Uterus (tissue), 4 donors: ENCODE measurements around the gene FUS. TPM values are rescaled to one million over a fixed set of nuclear protein-coding genes. Genes with fewer than 3 reads are reported as not detected.
"Not testable (repeated sequence)": the region's sequence is repeated elsewhere in the genome, so short reads cannot be mapped to it uniquely, and the experiment has no call there.

Experiments used
- DNase-seq, 2 donors: peaks; one replicate each; pipeline ENCODE4 v3.0.0-alpha.2; 2019 to 2020
- H3K27ac ChIP-seq, 2 donors: fragments of 200-600 bp; sonication (generic); 1 replicate in 1 of 2; 2 replicates in 1 of 2; pipeline ENCODE4 v1.5.1; 2016 to 2018
- H3K27me3 ChIP-seq, 2 donors: fragments of 200-600 bp; sonication (generic); one replicate each; pipeline ENCODE4 v1.5.1; 2018 to 2019; ENCODE audit warnings: control low read depth in 1 of 2
- H3K36me3 ChIP-seq, 2 donors: fragments of 200-600 bp; sonication (generic); one replicate each; pipeline ENCODE4 v1.5.1; 2019; ENCODE audit warnings: control low read depth in 1 of 2
- H3K4me1 ChIP-seq, 2 donors: fragments of 200-600 bp; sonication (generic); one replicate each; pipeline ENCODE4 v1.5.1; 2018 to 2019; ENCODE audit warnings: control low read depth in 1 of 2
- H3K4me3 ChIP-seq, 2 donors: fragments of 200-600 bp; sonication (generic); 1 replicate in 1 of 2; 2 replicates in 1 of 2; pipeline ENCODE4 v1.5.1; 2018 to 2019; ENCODE audit warnings: mild to moderate bottlenecking in 1 of 2
- H3K9me3 ChIP-seq, 2 donors: fragments of 200-600 bp; sonication (generic); one replicate each; pipeline ENCODE4 v1.5.1; 2019; ENCODE audit warnings: control low read depth in 1 of 2
- POLR2A ChIP-seq, 2 donors: fragments of 450-650 bp; IDR thresholded peaks; one replicate each; pipeline ENCODE4 v1.6.1; 2016; ENCODE audit warnings: antibody characterized with exemption in 2 of 2, mild to moderate bottlenecking in 1 of 2, moderate library complexity in 1 of 2
- intact Hi-C: fragments of 100-400 bp; cut with DNase I; formaldehyde crosslinking; loops from one replicate; pipeline ENCODE4 v1.15.1; 2023; ENCODE audit warnings: low total_unique reads
- total RNA-seq, 4 donors: library from RNA; depleted of rRNA in 3 of 4; stranded (reverse); fragments of >200 nt in 3 of 4; gene quantifications; one replicate each; pipeline versions ENCODE4 v1.1.0 to v1.2.4, GENCODE V29; 2014 to 2023
- TF ChIP-seq, protein P1 (sequence below), 4 experiments: fragments of 200-600 bp in 2 of 4; fragments of 450-650 bp in 2 of 4; sonication (generic) in 2 of 4; IDR thresholded peaks; one replicate each; pipeline ENCODE4 v1.5.1; 2016 to 2019; ENCODE audit warnings: antibody characterized with exemption in 4 of 4, mild to moderate bottlenecking in 2 of 4, moderate library complexity in 1 of 4
- donor health status: DM: yes; HTN: yes; CAD: no.

FUS gene
- total RNA-seq, 4 donors from 2014 or later, result 21.5 to 356 (median 109) TPM

DNA sequence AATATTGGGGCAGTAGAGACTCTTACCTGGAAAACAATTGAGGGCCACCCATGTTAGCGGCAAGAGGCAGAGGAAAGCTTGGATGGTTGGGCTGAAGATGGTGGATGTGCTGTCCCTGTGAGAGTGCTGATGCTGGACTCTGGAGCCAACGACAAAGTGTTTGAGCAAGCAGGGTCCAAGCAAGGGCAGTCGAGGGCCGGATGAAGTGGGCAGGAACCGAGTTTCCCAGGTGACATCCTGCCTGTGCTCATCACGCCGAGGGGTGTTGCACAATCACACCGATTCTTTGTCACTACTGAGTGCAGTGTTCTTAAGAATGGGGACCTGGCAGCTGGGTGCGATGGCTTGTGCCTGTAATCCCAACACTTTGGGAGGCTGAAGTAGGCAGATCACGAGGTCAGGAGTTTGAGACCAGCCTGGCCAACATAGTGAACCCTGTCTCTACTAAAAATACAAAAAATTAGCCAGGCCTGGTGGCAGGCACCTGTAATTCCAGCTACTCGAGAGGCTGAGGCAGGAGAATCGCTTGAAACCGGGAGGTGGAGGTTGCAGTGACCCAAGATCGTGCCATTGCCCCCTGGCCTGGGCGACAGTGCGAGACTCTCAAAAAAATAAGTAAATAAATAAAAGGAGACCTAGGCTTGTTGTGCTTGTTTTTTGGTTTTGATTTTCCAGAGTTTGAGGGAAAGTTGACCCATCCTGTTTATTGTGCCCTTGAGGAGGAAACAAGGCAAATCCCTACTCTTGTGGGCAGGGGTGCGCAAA lies 16.6 kb downstream of the FUS start:
- TF ChIP-seq, protein P1, sequence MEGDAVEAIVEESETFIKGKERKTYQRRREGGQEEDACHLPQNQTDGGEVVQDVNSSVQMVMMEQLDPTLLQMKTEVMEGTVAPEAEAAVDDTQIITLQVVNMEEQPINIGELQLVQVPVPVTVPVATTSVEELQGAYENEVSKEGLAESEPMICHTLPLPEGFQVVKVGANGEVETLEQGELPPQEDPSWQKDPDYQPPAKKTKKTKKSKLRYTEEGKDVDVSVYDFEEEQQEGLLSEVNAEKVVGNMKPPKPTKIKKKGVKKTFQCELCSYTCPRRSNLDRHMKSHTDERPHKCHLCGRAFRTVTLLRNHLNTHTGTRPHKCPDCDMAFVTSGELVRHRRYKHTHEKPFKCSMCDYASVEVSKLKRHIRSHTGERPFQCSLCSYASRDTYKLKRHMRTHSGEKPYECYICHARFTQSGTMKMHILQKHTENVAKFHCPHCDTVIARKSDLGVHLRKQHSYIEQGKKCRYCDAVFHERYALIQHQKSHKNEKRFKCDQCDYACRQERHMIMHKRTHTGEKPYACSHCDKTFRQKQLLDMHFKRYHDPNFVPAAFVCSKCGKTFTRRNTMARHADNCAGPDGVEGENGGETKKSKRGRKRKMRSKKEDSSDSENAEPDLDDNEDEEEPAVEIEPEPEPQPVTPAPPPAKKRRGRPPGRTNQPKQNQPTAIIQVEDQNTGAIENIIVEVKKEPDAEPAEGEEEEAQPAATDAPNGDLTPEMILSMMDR (IDR thresholded peaks at IDR 0.05), result no peak
- TF ChIP-seq POLR2A (IDR thresholded peaks at IDR 0.05), result no peak
- intact Hi-C loops, result no loop called here
- DNase-seq, result no peak

GRCh38 chr16:31198207-31198882 lies 18.4 kb downstream of the FUS start:
- Histone ChIP-seq H3K4me1 (no peaks in the 10 kb centered on the region), H3K36me3 (no peaks in the 10 kb centered on the region), H3K27ac (no peak overlapping the region), H3K9me3 (no peaks in the 10 kb centered on the region), H3K27me3 (no peaks in the 10 kb centered on the region), H3K4me3 (no peak overlapping the region)
- DNase-seq, result no peak
- no peak for TF ChIP-seq POLR2A (IDR thresholded peaks at IDR 0.05)
- TF ChIP-seq, protein P1 (IDR thresholded peaks at IDR 0.05), result no peak
- intact Hi-C loops, result no loop called here

More for the DNA sequence above, 16.6 kb downstream of the FUS start:
- no peaks in the 10 kb centered on the region for H3K36me3 ChIP-seq
- no peak overlapping the region for H3K4me3 ChIP-seq
- H3K9me3 ChIP-seq, result no peaks in the 10 kb centered on the region
- H3K27me3 ChIP-seq, result no peaks in the 10 kb centered on the region
- H3K27ac ChIP-seq, result no peak overlapping the region
- H3K4me1 ChIP-seq, result no peaks in the 10 kb centered on the region

DNA sequence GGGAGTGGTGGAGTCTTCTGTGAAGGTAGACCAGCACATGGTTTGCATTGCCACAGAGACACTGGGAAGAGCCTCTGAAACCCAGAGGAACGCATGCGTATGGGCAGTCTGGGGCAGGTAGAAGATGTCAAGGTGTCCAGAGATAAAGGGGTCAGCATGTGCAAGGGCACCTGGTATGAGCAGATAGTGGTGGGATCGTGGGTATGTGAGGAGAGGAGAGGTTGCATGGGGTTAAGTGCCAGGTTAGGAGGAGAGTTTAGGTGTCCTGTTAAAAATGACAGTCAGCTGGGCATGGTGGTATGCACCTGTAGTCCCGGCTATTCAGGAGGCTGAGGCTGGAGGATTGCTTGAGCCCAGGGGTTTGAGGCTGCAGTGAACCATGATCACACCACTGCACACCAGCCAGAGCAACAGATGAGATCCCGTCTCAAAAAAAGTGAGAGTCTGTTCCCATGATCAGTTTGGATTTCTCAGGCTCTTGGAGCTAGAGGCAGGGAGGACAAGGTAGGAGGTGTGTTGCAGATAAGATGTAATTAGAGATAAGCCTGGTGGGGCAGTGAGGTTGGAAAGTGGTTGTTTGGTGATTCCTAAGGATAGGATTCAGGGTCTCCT lies 19.6 kb downstream of the FUS start:
- no peaks in the 10 kb centered on the region for H3K9me3 ChIP-seq
- no peaks in the 10 kb centered on the region for H3K27me3 ChIP-seq
- no peak overlapping the region for H3K27ac ChIP-seq
- no peak overlapping the region for H3K4me3 ChIP-seq
- no peak for DNase-seq
- no peaks in the 10 kb centered on the region for H3K36me3 ChIP-seq
- TF ChIP-seq, protein P1 (IDR thresholded peaks at IDR 0.05), result no peak
- no peak for TF ChIP-seq POLR2A (IDR thresholded peaks at IDR 0.05)
- no peaks in the 10 kb centered on the region for H3K4me1 ChIP-seq
- intact Hi-C loops, result no loop called here

DNA sequence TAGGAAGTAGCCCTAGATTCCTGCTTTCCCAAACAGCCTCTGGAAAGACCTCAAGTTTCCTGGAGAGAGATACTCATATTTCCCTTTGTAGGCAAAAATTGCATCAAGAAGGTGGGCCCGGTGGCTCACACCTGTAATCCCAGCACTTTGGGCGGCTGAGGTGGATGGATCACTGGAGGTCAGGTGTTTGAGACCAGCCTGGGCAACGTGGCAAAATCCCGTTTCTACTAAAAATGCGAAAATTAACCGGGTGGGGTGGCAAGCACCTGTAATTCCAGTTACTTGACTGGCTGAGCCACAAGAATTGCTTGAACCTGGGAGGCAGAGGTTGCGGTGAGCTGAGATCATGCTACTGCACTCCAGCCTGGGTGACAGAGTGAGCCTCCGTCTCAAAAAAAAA lies 20.2 kb downstream of the FUS start:
- H3K36me3 ChIP-seq, H3K27me3 ChIP-seq, H3K4me1 ChIP-seq, intact Hi-C loops, H3K4me3 ChIP-seq, H3K9me3 ChIP-seq, DNase-seq, H3K27ac ChIP-seq: not testable (repeated sequence)

DNA sequence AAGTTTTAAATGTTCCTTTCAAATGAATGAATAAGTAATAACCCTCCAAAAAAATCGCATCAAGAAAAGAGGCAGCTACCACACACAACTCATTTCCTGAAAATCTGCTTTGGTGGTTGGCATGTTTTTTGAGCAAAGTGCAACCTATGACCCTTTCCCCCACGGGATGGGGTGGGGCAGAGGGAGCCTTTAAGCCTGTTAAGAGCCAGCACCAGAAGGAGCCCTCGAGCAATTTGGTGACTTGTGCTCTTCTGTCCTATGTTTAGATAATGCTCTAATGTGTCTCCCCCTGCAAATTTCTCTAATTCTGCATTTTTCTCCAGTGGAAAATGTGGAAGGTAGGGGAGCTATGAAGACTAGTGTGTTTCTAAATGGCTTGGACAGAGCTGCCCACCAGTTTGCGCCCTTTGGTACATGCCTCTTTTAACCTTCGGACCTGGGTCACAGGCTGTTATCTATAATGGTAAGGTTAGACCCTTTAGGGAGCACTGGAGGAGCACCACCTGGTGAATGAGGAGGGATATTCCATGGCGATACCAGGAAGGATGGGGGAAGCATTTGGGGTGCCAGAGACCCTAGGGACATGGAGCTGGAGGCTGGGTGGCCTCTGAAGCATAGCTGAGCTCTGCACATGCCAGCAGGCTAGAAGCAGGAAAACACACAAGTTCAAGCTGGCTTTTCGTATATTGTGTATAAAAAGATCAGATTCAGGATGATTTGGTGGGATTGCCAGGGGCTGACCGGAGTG lies 21.1 kb downstream of the FUS start:
- DNase-seq, result no peak
- H3K27me3 ChIP-seq, result no peaks in the 10 kb centered on the region
- intact Hi-C loops, result no loop called here
- no peak overlapping the region for H3K4me3 ChIP-seq
- H3K36me3 ChIP-seq, result no peaks in the 10 kb centered on the region
- no peaks in the 10 kb centered on the region for H3K4me1 ChIP-seq
- TF ChIP-seq, protein P1 (IDR thresholded peaks at IDR 0.05), result no peak
- TF ChIP-seq POLR2A (IDR thresholded peaks at IDR 0.05), result no peak
- no peak overlapping the region for H3K27ac ChIP-seq
- H3K9me3 ChIP-seq, result no peaks in the 10 kb centered on the region
